H1 (cell line): ENCODE measurements around the gene PAPSS2. TPM values are rescaled to one million over a fixed set of nuclear protein-coding genes. Genes with fewer than 3 reads are reported as not detected.

ENCODE experiments used
- ASH2L ChIP-seq: fragments of 200-600, 300-600 bp; sonication (generic); IDR thresholded peaks from one replicate; pipeline ENCODE4 v1.7.1; 2017; ENCODE audit warnings: low read length
- CHD7 ChIP-seq: fragments of 300-600 bp; sonication (generic); IDR thresholded peaks from 2 replicates; pipeline ENCODE4 v1.7.1; 2012; ENCODE audit warnings: low read length, moderate library complexity, mild to moderate bottlenecking, inconsistent platforms; ENCODE audit not compliant: insufficient replicate concordance
- EP300 ChIP-seq, 2 experiments: IDR thresholded peaks; 1 replicate in 1 of 2; 2 replicates in 1 of 2; pipeline ENCODE4 v1.6.1; 2011 to 2012; ENCODE audit warnings: low read depth in 2 of 2, low read length in 2 of 2, mild to moderate bottlenecking in 2 of 2, borderline replicate concordance in 1 of 2, inconsistent platforms in 1 of 2, moderate library complexity in 1 of 2
- JUND ChIP-seq: IDR thresholded peaks from 2 replicates; pipeline ENCODE4 v1.6.1; 2011; ENCODE audit warnings: mild to moderate bottlenecking, improper control_type of control experiment, low read length
- NANOG ChIP-seq: IDR thresholded peaks from 2 replicates; pipeline ENCODE4 v1.6.1; 2011; ENCODE audit warnings: low read length, low read depth, mild to moderate bottlenecking, inconsistent platforms; ENCODE audit not compliant: insufficient read depth, poor library complexity, severe bottlenecking
- RBBP5 ChIP-seq: IDR thresholded peaks from 2 replicates; pipeline ENCODE4 v1.7.1; 2012; ENCODE audit warnings: low read depth, mild to moderate bottlenecking, inconsistent platforms, low read length, moderate library complexity, borderline replicate concordance
- USF2 ChIP-seq: IDR thresholded peaks from 2 replicates; pipeline ENCODE4 v1.6.1; 2011; ENCODE audit warnings: low read length, improper control_type of control experiment
- polyA plus RNA-seq, 7 experiments: library from polyadenylated mRNA; depleted of rRNA in 3 of 7; stranded (reverse) in 5 of 7; unstranded in 2 of 7; fragments of >200 nt in 5 of 7; fragments of 200-250 nt in 2 of 7; gene quantifications; 1 replicate in 5 of 7; 2 replicates in 1 of 7; 4 replicates in 1 of 7; pipeline versions ENCODE4 v1.2.1 to v1.2.3, GENCODE V29; 2011 to 2013; ENCODE audit warnings: missing spikeins in 2 of 7, mixed read lengths in 2 of 7
- total RNA-seq: library from RNA; stranded (reverse); fragmentation: NEBNext Ultra II Directional; extraction: Animal tissue kit (Norgen Biotek cat#: 25700); gene quantifications from 2 replicates; pipeline ENCODE4 v1.2.1, GENCODE V29; 2021

PAPSS2 gene
- total and polyA plus RNA-seq, 2 of the 8 experiments (the other 6 are each of a cell fraction or from before 2014, with no cell fraction given): 7.6 to 20.2 TPM

- no peak for TF ChIP-seq CHD7
- no peak for TF ChIP-seq NANOG
- TF ChIP-seq RBBP5: no peak
- no peak for TF ChIP-seq ASH2L
- TF ChIP-seq USF2: no peak
- no peak for TF ChIP-seq JUND
- TF ChIP-seq EP300 (IDR thresholded peaks at IDR 0.05; ENCODE audit: borderline replicate concordance in 1 of 2, low read depth in 2 of 2, low read length in 2 of 2): no peak
These were observed 23.7 kb downstream of the PAPSS2 start (continued) for GRCh38 chr10:87683356-87683755.
